Vagina (tissue), 2 donors: Measurements from ENCODE around the gene URM1. TPM values are rescaled to one million over a fixed set of nuclear protein-coding genes. Genes with fewer than 3 reads are reported as not detected.

Experiments used
- DNase-seq, 2 donors: peaks; one replicate each; pipeline ENCODE4 v3.0.0-alpha.2; 2017; ENCODE audit errors: extremely low spot score in 2 of 2
- H3K27ac ChIP-seq: fragments of 200-600 bp; sonication (generic); one replicate; pipeline ENCODE4 v1.5.1; 2019
- H3K27me3 ChIP-seq: fragments of 200-600 bp; sonication (generic); one replicate; pipeline ENCODE4 v1.5.1; 2019
- H3K36me3 ChIP-seq, 2 donors: fragments of 200-600 bp; sonication (generic); one replicate each; pipeline ENCODE4 v1.5.1; 2017 to 2019
- H3K4me1 ChIP-seq: fragments of 200-600 bp; sonication (generic); one replicate; pipeline ENCODE4 v1.5.1; 2019
- H3K4me3 ChIP-seq, 2 donors: fragments of 200-600 bp; sonication (generic); 1 replicate in 1 of 2; 2 replicates in 1 of 2; pipeline ENCODE4 v1.5.1; 2016 to 2019
- H3K9me3 ChIP-seq: fragments of 200-600 bp; sonication (generic); one replicate; pipeline ENCODE4 v1.5.1; 2019
- CTCF ChIP-seq, 3 experiments: fragments of 450-650 bp in 2 of 3; fragments of 200-600 bp in 1 of 3; sonication (generic) in 1 of 3; IDR thresholded peaks; one replicate each; pipeline ENCODE4 v1.5.1; 2017 to 2019; ENCODE audit warnings: antibody characterized with exemption in 3 of 3, mild to moderate bottlenecking in 2 of 3, moderate library complexity in 2 of 3
- POLR2A ChIP-seq, 2 donors: fragments of 450-650 bp; IDR thresholded peaks; one replicate each; pipeline ENCODE4 v1.6.1; 2017; ENCODE audit warnings: antibody characterized with exemption in 2 of 2, mild to moderate bottlenecking in 2 of 2, moderate library complexity in 2 of 2
- POLR2AphosphoS5 ChIP-seq, 2 donors: sonication (generic); formaldehyde crosslinking; IDR thresholded peaks; one replicate each; pipeline ENCODE4 v1.9.0; 2017; ENCODE audit warnings: antibody characterized with exemption in 2 of 2, mild to moderate bottlenecking in 2 of 2, low read depth in 1 of 2; ENCODE audit not compliant: insufficient read depth in 1 of 2
- intact Hi-C: fragments of 100-400 bp; cut with DNase I; formaldehyde crosslinking; loops from one replicate; pipeline ENCODE4 v1.15.1; 2023
- total RNA-seq: library from RNA; depleted of rRNA; stranded (reverse); fragments of >200 nt; gene quantifications from one replicate; pipeline ENCODE4 v1.2.3, GENCODE V29; 2016

The URM1 gene
- total RNA-seq, 1 donor from 2014 or later = 15.2 TPM

GRCh38 chr9:128393145-128393775, 22.1 kb downstream of the URM1 start:
- intact Hi-C loops = no loop called here
- H3K27ac ChIP-seq = no peak overlapping the region
- H3K9me3 ChIP-seq = no peaks in the 10 kb centered on the region
- TF ChIP-seq POLR2A (IDR thresholded peaks at IDR 0.05) = no peak
- no peak for TF ChIP-seq POLR2AphosphoS5 (IDR thresholded peaks at IDR 0.05; ENCODE audit: insufficient read depth in 1 of 2, low read depth in 1 of 2)
- no peak for TF ChIP-seq CTCF (IDR thresholded peaks at IDR 0.05)
- H3K4me3 ChIP-seq = no peak overlapping the region
- no peaks in the 10 kb centered on the region for H3K4me1 ChIP-seq
- no peaks in the 10 kb centered on the region for H3K27me3 ChIP-seq
- DNase-seq = no peak
- H3K36me3 ChIP-seq = peaks cover 0 to 28% of the 10 kb centered on the region in 2 donors

GRCh38 chr9:128393970-128394369, 22.8 kb downstream of the URM1 start:
- no peaks in the 10 kb centered on the region for H3K4me1 ChIP-seq
- intact Hi-C loops = no loop called here
- peaks cover 0 to 21% of the 10 kb centered on the region in 2 donors for H3K36me3 ChIP-seq
- no peaks in the 10 kb centered on the region for H3K9me3 ChIP-seq
- no peaks in the 10 kb centered on the region for H3K27me3 ChIP-seq
- no peak overlapping the region for H3K27ac ChIP-seq
- H3K4me3 ChIP-seq = no peak overlapping the region
- TF ChIP-seq POLR2A (IDR thresholded peaks at IDR 0.05) = no peak
- TF ChIP-seq CTCF (IDR thresholded peaks at IDR 0.05) = no peak
- no peak for TF ChIP-seq POLR2AphosphoS5 (IDR thresholded peaks at IDR 0.05; ENCODE audit: insufficient read depth in 1 of 2, low read depth in 1 of 2)
- DNase-seq = no peak

GRCh38 chr9:128394379-128395168, 23.4 kb downstream of the URM1 start:
- no peak overlapping the region for H3K27ac ChIP-seq
- no peaks in the 10 kb centered on the region for H3K4me1 ChIP-seq
- TF ChIP-seq CTCF (IDR thresholded peaks at IDR 0.05) = no peak
- no peak for TF ChIP-seq POLR2A (IDR thresholded peaks at IDR 0.05)
- no peak for TF ChIP-seq POLR2AphosphoS5 (IDR thresholded peaks at IDR 0.05; ENCODE audit: insufficient read depth in 1 of 2, low read depth in 1 of 2)
- no peaks in the 10 kb centered on the region for H3K9me3 ChIP-seq
- no peak for DNase-seq
- H3K36me3 ChIP-seq = peaks cover 0 to 15% of the 10 kb centered on the region in 2 donors
- H3K27me3 ChIP-seq = no peaks in the 10 kb centered on the region
- intact Hi-C loops = no loop called here
- H3K4me3 ChIP-seq = no peak overlapping the region

- DNase-seq = no peak
- H3K27me3 ChIP-seq = no peaks in the 10 kb centered on the region
- H3K4me3 ChIP-seq = peak overlapping the region in 1 of 2 donors; percentile 16
- H3K36me3 ChIP-seq = peaks cover 0 to 8% of the 10 kb centered on the region in 2 donors
- H3K4me1 ChIP-seq = no peaks in the 10 kb centered on the region
- intact Hi-C loops = no loop called here
- H3K27ac ChIP-seq = no peak overlapping the region
- no peaks in the 10 kb centered on the region for H3K9me3 ChIP-seq
- TF ChIP-seq POLR2AphosphoS5 (IDR thresholded peaks at IDR 0.05; ENCODE audit: insufficient read depth in 1 of 2, low read depth in 1 of 2) (no peak), CTCF (IDR thresholded peaks at IDR 0.05) (no peak), POLR2A (IDR thresholded peaks at IDR 0.05) (no peak)
Observed at GRCh38 chr9:128396970-128397613, 25.9 kb downstream of the URM1 start.
